ENCODE results near the gene HIBCH. TPM values are rescaled to one million over a fixed set of nuclear protein-coding genes. Genes with fewer than 3 reads are reported as not detected.

Gene HIBCH
- total RNA-seq, 1 experiment from 2014 or later, result 24.7 TPM

DNA sequence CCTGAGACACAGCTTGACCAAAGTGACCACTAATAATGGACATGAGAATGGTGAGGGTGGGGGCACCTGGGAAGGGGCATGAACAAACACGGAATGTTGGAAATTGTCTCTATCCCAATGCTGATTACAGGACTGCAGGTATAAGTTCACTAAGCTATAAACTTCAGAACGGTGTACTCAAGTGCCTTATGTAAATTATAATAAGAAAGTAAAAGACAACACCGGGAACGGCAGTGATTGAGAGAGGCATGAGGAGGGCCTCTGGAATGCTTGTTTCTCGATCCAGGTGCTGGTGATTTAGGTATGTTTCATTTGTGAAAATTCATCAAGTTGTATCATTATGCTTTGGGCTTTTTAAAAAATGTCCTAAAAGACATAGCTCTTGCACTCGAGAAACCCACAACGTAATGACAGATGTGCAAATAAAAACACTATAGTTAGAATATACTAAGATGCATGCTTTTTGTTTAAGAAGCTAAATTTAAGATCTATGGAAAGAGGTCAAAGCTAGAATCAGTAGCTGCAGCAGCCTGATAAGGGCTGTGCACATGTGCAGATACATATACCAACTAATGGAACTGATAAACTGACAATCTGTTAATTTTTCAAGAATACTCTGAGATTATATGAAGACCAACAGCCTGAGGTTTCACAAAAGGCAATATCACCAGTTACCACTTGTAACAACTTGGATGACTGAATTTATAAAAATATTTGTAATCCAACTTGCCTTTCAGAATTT lies 7.6 kb downstream of the HIBCH start (continued):
- TF ChIP-seq POLR2A (IDR thresholded peaks at IDR 0.05; ENCODE audit: borderline replicate concordance, extremely low read depth, insufficient read depth, insufficient read length), result no peak

DNA sequence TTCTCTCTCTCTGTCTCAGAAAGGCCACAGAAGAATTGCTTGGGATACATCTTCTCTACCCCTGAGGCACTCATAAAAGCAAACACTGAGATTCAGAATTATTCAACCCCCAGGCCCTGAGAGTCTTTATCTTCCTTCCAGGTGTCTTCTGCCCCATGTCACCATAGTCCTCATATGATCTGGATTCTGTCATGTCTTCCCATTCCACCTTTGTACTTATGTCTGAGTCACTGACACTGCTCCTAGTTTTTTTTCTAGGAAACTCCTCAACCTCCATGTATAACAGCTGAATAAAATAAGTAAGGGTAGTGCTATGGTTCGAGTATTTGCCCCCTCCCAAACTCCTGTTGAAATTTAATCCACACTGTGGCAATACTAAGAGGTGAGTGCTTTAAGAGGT lies 11.6 kb downstream of the HIBCH start:
- peaks cover 29% of the 10 kb centered on the region for H3K79me2 ChIP-seq (ENCODE audit: insufficient read depth, low read length)
- H3K27me3 ChIP-seq (ENCODE audit: insufficient read depth, low read length), result no peaks in the 10 kb centered on the region
- no peaks in the 10 kb centered on the region for H3K9me3 ChIP-seq (ENCODE audit: control insufficient read depth in 1 of 2, insufficient read depth in 1 of 2, low read depth in 1 of 2, low read length in 2 of 2)
- peaks cover 8 to 10% of the 10 kb centered on the region in 2 experiments for H3K4me1 ChIP-seq (ENCODE audit: control insufficient read depth in 1 of 2, insufficient read depth in 2 of 2, low read length in 2 of 2)
- no peak overlapping the region for H3K4me2 ChIP-seq (ENCODE audit: low read length)
- no peaks in the 10 kb centered on the region for H4K20me1 ChIP-seq (ENCODE audit: insufficient read depth)
- intact Hi-C loops (cut with micrococcal nuclease), result no loop called here
- no peak overlapping the region for H3K9ac ChIP-seq (ENCODE audit: low read length)
- H3K27ac ChIP-seq (ENCODE audit: low read depth, low read length), result no peak overlapping the region
- no TSS peak for BruUV-seq (replicated peaks)
- no peaks in the 10 kb centered on the region for H3K9me2 ChIP-seq (ENCODE audit: insufficient read depth)
- DNase-seq (ENCODE audit: low read depth, low spot score) (no peak), ATAC-seq (no peak)
- TF ChIP-seq, protein P1, sequence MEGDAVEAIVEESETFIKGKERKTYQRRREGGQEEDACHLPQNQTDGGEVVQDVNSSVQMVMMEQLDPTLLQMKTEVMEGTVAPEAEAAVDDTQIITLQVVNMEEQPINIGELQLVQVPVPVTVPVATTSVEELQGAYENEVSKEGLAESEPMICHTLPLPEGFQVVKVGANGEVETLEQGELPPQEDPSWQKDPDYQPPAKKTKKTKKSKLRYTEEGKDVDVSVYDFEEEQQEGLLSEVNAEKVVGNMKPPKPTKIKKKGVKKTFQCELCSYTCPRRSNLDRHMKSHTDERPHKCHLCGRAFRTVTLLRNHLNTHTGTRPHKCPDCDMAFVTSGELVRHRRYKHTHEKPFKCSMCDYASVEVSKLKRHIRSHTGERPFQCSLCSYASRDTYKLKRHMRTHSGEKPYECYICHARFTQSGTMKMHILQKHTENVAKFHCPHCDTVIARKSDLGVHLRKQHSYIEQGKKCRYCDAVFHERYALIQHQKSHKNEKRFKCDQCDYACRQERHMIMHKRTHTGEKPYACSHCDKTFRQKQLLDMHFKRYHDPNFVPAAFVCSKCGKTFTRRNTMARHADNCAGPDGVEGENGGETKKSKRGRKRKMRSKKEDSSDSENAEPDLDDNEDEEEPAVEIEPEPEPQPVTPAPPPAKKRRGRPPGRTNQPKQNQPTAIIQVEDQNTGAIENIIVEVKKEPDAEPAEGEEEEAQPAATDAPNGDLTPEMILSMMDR (IDR thresholded peaks at IDR 0.05 in 2 of 3, conservative IDR thresholded peaks at IDR 0.05 in 1 of 3; ENCODE audit: borderline replicate concordance in 1 of 3, insufficient read depth in 1 of 3, low read depth in 2 of 3, low read length in 2 of 3), result no peak
- TF ChIP-seq REST (IDR thresholded peaks at IDR 0.05; ENCODE audit: low read depth), result no peak
- TF ChIP-seq TCF7L2 (IDR thresholded peaks at IDR 0.05; ENCODE audit: borderline replicate concordance, extremely low read depth, insufficient read depth, insufficient read length), result no peak
- no peak for TF ChIP-seq POLR2AphosphoS5 (IDR thresholded peaks at IDR 0.05; ENCODE audit: low read depth, low read length)
- no peak for TF ChIP-seq YY1 (IDR thresholded peaks at IDR 0.05; ENCODE audit: extremely low read depth, insufficient replicate concordance, low read depth, low read length)
- no peak for TF ChIP-seq EZH2 (IDR thresholded peaks at IDR 0.05)
- no peak for TF ChIP-seq CEBPB (IDR thresholded peaks at IDR 0.05; ENCODE audit: low read depth)
- TF ChIP-seq JUND (IDR thresholded peaks at IDR 0.05), result no peak
- TF ChIP-seq CBX3 (IDR thresholded peaks at IDR 0.05; ENCODE audit: low read depth), result no peak
- TF ChIP-seq ELF1 (IDR thresholded peaks at IDR 0.05; ENCODE audit: borderline replicate concordance, low read depth), result no peak
- no peak for TF ChIP-seq ZNF274 (IDR thresholded peaks at IDR 0.05; ENCODE audit: low read depth, low read length)
- no peak for TF ChIP-seq RAD21 (IDR thresholded peaks at IDR 0.05; ENCODE audit: low read depth)
- CTCF ChIA-PET, result no interaction called here
- peaks cover 0 to 3% of the 10 kb centered on the region in 2 experiments; a peak in 2 of 4 replicates for H3K36me3 ChIP-seq (ENCODE audit: control insufficient read depth in 1 of 2, insufficient read depth in 2 of 2, low read length in 2 of 2)
- H2AFZ ChIP-seq (ENCODE audit: low read depth, low read length, poor library complexity, severe bottlenecking), result no peak overlapping the region
- no peak overlapping the region for H3K4me3 ChIP-seq (replicated peaks in 1 of 2; ENCODE audit: low read depth in 1 of 2, low read length in 2 of 2)
- RAD21 ChIA-PET (ENCODE audit: low non-redundant PET in 1 of 2, low total read pairs in 2 of 2, uncharacterized antibody in 2 of 2, unreplicated experiment in 2 of 2), result no interaction called here
- POLR2A ChIA-PET, result no interaction called here

All from HCT116 (cell line).